ENCODE measurements around the gene OSBPL5.

Gene OSBPL5

GRCh38 chr11:3165916-3166267, 782 bp upstream of the OSBPL5 start:
- TF ChIP-seq REST (IDR thresholded peaks at IDR 0.05; ENCODE audit: low read depth) (no peak), FOXM1 (IDR thresholded peaks at IDR 0.05; ENCODE audit: borderline replicate concordance, low read depth) (no peak), CREB1 (IDR thresholded peaks at IDR 0.05; ENCODE audit: low read depth) (no peak), YY1 (IDR thresholded peaks at IDR 0.05; ENCODE audit: low read depth) (no peak), TEAD4 (IDR thresholded peaks at IDR 0.05) (no peak), EP300 (IDR thresholded peaks at IDR 0.05; ENCODE audit: borderline replicate concordance) (no peak), CEBPB (IDR thresholded peaks at IDR 0.05) (no peak), USF1 (IDR thresholded peaks at IDR 0.05) (no peak), NFIC (IDR thresholded peaks at IDR 0.05) (no peak), EGR1 (IDR thresholded peaks at IDR 0.05) (no peak), TAF1 (IDR thresholded peaks at IDR 0.05; ENCODE audit: low read depth) (no peak), TCF12 (IDR thresholded peaks at IDR 0.05; ENCODE audit: low read depth) (no peak), RAD21 (IDR thresholded peaks at IDR 0.05; ENCODE audit: low read depth) (no peak)

- TF ChIP-seq MAX (IDR thresholded peaks at IDR 0.05) (no peak), ZBTB7A (IDR thresholded peaks at IDR 0.05; ENCODE audit: low read depth) (peak; percentile 39; the same call in 1 of the 2 replicates)
These were observed 458 bp downstream of the OSBPL5 start for GRCh38 chr11:3164552-3165151.

GRCh38 chr11:3164138-3164551, 965 bp downstream of the OSBPL5 start:
- TF ChIP-seq CREB1 (IDR thresholded peaks at IDR 0.05; ENCODE audit: low read depth) (no peak), ZBTB7A (IDR thresholded peaks at IDR 0.05; ENCODE audit: low read depth) (peak; percentile 35; the same call in 1 of the 2 replicates)

- no peak for TF ChIP-seq NFIC (IDR thresholded peaks at IDR 0.05)
- no peak for TF ChIP-seq CREB1 (IDR thresholded peaks at IDR 0.05; ENCODE audit: low read depth)
- TF ChIP-seq FOXM1 (IDR thresholded peaks at IDR 0.05; ENCODE audit: borderline replicate concordance, low read depth) = no peak
- TF ChIP-seq EGR1 (IDR thresholded peaks at IDR 0.05) = no peak
- no peak for TF ChIP-seq ZBTB7A (IDR thresholded peaks at IDR 0.05; ENCODE audit: low read depth)
- TF ChIP-seq USF1 (IDR thresholded peaks at IDR 0.05) = no peak
- TF ChIP-seq TAF1 (IDR thresholded peaks at IDR 0.05; ENCODE audit: low read depth) = no peak
- TF ChIP-seq EP300 (IDR thresholded peaks at IDR 0.05; ENCODE audit: borderline replicate concordance) = no peak
- no peak for TF ChIP-seq CEBPB (IDR thresholded peaks at IDR 0.05)
- no peak for TF ChIP-seq TCF12 (IDR thresholded peaks at IDR 0.05; ENCODE audit: low read depth)
- TF ChIP-seq RAD21 (IDR thresholded peaks at IDR 0.05; ENCODE audit: low read depth) = no peak
- TF ChIP-seq YY1 (IDR thresholded peaks at IDR 0.05; ENCODE audit: low read depth) = no peak
- no peak for TF ChIP-seq MAX (IDR thresholded peaks at IDR 0.05)
- TF ChIP-seq REST (IDR thresholded peaks at IDR 0.05; ENCODE audit: low read depth) = no peak
- TF ChIP-seq TEAD4 (IDR thresholded peaks at IDR 0.05) = no peak
These were observed 1.7 kb downstream of the OSBPL5 start for GRCh38 chr11:3163241-3163981.

- TF ChIP-seq RAD21 (IDR thresholded peaks at IDR 0.05; ENCODE audit: low read depth) = no peak
- no peak for TF ChIP-seq TEAD4 (IDR thresholded peaks at IDR 0.05)
- TF ChIP-seq EP300 (IDR thresholded peaks at IDR 0.05; ENCODE audit: borderline replicate concordance) = no peak
- no peak for TF ChIP-seq YY1 (IDR thresholded peaks at IDR 0.05; ENCODE audit: low read depth)
- no peak for TF ChIP-seq FOXM1 (IDR thresholded peaks at IDR 0.05; ENCODE audit: borderline replicate concordance, low read depth)
- TF ChIP-seq MAX (IDR thresholded peaks at IDR 0.05) = no peak
- no peak for TF ChIP-seq EGR1 (IDR thresholded peaks at IDR 0.05)
- no peak for TF ChIP-seq NFIC (IDR thresholded peaks at IDR 0.05)
- no peak for TF ChIP-seq CREB1 (IDR thresholded peaks at IDR 0.05; ENCODE audit: low read depth)
- TF ChIP-seq USF1 (IDR thresholded peaks at IDR 0.05) = no peak
- no peak for TF ChIP-seq CEBPB (IDR thresholded peaks at IDR 0.05)
- TF ChIP-seq TAF1 (IDR thresholded peaks at IDR 0.05; ENCODE audit: low read depth) = no peak
- TF ChIP-seq TCF12 (IDR thresholded peaks at IDR 0.05; ENCODE audit: low read depth) = no peak
- TF ChIP-seq REST (IDR thresholded peaks at IDR 0.05; ENCODE audit: low read depth) = no peak
- no peak for TF ChIP-seq ZBTB7A (IDR thresholded peaks at IDR 0.05; ENCODE audit: low read depth)
These were observed 2.5 kb downstream of the OSBPL5 start for GRCh38 chr11:3162410-3163240.

All from Ishikawa (cell line).